NCI-H526 treated with DMSO at 0.1 percent for 48 hours (cell line): ENCODE data around the gene GRAMD2B.
"Not testable (repeated sequence)": the region's sequence is repeated elsewhere in the genome, so short reads cannot be mapped to it uniquely, and the experiment has no call there.

Source experiments
- DNase-seq: peaks from one replicate; lab custom pipeline; 2025; lab: John Stamatoyannopoulos, UW

Gene GRAMD2B

DNA sequence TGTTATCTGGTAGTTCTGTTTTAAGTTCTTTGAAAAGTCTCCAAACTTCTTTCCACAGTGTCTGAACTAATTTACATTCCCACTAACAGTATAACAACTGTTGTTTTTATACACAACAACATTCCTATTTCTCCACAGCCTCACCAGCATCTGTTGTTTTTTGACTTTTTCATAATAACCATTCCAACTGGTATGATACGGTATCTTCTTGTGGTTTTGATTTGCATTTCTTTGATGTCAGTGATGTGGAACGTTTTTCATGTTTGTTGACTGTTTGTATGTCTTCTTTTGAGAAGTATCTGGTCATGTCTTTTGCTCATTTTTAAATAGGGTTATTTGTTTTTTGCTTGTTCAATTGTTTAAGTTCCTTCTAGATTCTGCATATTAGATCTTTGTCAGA is 12.6 kb upstream of the GRAMD2B start:
- no peak for DNase-seq

DNA sequence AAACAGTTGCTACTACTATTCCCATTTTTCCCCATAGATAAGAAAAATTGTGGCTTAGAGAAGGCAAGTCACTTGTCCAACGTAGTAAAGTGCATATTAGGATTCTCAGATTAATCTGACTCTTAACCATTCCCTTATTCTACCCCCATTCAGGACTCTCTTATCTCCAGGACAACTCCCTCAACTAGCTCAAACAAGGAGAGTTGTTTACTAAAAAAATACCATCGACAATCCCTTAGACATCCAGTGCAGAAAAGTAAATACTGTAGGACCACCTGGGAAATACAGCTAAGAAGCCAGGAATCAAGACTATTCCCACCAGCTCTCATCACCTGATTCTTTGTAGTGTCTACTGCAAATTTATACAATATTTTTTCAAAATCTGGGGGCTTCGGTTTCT is 9.4 kb upstream of the GRAMD2B start:
- DNase-seq, result no peak

GRCh38 chr5:126414874-126415502 is 8.2 kb upstream of the GRAMD2B start:
- no peak for DNase-seq

- DNase-seq, result no peak
Observed at GRCh38 chr5:126415789-126416188, 7.4 kb upstream of the GRAMD2B start.

GRCh38 chr5:126416266-126416925 is 6.8 kb upstream of the GRAMD2B start:
- no peak for DNase-seq

GRCh38 chr5:126417178-126417577 is 6.0 kb upstream of the GRAMD2B start:
- no peak for DNase-seq

- no peak for DNase-seq
Observed at GRCh38 chr5:126419102-126419501, 4.1 kb upstream of the GRAMD2B start.

GRCh38 chr5:126428421-126428820 is 5.2 kb downstream of the GRAMD2B start:
- no peak for DNase-seq

GRCh38 chr5:126430631-126431030 is 7.4 kb downstream of the GRAMD2B start:
- DNase-seq, result no peak

DNA sequence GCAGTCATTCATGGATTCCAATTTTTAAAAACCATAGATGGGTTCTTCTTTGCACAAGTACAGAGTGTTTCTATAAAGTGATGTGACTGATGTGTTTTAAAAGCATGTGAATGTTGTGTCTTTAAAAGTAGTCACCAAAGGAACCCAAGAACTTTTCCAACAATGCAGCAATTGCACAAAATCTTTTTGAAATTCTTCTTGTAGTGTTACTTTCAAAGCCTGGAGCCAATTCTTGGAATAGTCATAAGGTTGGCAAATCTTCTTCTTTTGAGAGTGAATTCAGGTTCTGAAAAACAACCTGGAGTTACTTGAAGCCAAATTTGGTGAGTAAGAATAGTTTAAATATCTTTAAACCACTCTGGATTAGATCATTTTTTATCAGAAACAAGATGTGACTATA is 10.5 kb downstream of the GRAMD2B start:
- DNase-seq, result no peak

DNA sequence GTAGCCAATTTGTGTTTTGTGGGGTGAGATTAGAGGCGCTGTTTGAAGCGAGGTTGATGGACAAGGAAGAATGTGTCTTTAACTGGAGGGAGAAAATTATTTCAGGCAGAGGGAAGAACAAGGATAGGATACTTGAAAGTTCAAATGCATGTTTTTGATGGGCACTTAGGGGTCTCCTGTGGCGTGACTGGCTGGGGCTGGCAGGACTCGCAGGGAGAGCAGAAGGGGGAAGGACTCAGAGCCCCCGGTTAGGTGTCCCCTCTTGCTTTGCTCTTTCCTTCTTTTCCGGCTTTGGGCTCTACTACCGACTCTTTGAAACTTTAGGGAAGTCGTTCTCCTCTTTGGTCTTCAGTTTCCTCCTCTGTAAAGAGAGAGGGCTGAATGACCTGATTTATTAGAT is 12.1 kb downstream of the GRAMD2B start:
- no peak for DNase-seq

DNA sequence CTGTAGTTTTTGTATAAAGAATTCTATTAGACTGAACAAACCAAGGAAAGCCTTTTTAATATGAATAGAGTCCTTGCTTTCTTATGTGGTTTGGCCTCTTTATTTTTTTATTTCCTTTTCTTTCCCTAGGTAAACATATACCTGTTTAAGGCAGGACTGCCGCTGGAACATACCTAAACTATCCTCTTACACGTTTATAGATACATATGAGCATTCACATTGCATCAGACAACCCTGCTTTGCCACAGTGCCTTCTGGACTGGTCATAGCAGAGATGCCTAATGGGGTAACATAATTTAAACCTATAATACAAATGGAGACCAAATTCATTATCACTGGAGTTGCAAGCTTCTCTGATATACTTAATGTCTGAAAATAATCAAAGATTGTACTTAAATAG is 12.5 kb downstream of the GRAMD2B start:
- no peak for DNase-seq

DNA sequence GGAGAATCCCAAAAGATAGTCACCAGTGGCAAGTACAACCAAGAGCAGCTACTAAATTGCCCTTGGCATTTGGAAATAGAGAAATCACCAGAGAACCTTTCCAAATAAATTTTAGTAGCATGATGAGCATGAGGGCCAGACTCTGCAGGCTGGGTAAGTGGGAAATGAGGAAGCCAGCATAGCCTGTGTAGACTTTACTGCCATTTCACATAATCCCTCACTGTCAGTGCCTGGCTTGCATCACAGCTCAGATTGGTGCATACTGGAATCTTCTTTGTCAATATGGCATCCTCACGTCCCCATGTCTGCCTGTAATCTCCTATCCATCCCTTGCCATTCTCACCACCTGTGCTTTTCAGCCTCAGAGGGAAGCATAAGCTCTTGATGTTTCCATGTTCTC is 14.5 kb downstream of the GRAMD2B start:
- no peak for DNase-seq

DNA sequence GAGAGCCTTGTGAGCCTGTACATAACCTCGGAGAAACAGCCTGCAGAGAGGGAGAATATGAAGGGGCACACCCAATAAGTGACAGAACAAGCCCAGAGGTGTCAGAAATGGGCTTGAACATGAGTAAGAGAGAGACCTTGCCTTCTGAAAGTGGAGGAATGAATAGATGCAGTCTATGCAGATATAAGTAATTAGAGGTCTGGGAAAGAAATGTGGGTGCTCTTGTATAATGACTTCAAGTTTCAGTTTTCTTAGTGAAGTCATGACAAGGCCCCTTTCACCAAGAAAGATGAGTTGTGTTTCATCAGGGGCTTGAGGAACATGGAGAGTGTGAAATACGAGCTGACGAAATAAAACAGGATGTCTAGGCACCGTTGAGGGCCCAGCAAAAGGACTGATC is 15.1 kb downstream of the GRAMD2B start:
- DNase-seq, result no peak

GRCh38 chr5:126438868-126439267 is 15.7 kb downstream of the GRAMD2B start:
- no peak for DNase-seq

DNA sequence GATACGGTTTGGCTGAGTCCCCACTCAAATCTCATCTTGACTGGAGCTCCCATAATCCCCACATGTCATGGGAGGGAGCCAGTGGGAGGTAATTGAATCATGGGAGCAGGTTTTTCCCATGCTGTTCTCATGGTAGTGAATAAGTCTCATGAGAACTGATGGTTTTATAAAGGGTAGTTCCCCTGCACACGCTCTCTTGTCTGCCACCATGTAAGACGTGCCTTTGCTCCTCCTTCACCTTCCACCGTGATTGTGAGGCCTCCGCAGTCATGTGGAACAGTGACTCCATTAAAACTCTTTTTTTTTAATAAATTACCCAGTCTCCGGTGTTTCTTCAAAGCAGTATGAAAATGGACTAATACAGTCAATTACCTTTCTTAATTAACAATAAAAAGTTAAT is 16.5 kb downstream of the GRAMD2B start:
- DNase-seq, result not testable (repeated sequence)

GRCh38 chr5:126441230-126441629 is 18.0 kb downstream of the GRAMD2B start:
- DNase-seq, result no peak

DNA sequence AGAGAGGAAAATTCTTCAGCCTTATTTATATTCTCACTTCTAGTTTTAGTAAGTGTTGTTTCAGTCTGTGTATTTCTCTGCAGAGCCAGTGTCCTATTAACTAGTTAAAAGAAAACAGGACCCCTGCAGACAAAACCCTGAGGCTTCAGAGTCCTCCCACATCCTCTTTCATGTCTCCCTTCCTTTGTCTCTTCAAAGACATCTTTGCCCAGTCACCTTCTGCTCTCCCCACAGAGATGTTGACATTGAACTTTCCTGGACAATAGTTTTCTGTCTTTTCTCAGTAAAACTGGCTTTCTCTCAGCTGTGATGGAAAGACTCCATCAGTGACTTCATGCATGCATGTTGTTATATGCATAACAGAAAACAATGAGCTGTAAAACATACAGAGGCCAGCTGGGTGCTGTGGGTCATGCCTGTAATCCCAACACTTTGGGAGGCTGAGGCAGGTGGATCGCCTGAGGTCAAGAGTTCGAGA is 20.2 kb downstream of the GRAMD2B start:
- DNase-seq, result no peak

- DNase-seq, result no peak
Observed at GRCh38 chr5:126444137-126444536, 20.9 kb downstream of the GRAMD2B start.

DNA sequence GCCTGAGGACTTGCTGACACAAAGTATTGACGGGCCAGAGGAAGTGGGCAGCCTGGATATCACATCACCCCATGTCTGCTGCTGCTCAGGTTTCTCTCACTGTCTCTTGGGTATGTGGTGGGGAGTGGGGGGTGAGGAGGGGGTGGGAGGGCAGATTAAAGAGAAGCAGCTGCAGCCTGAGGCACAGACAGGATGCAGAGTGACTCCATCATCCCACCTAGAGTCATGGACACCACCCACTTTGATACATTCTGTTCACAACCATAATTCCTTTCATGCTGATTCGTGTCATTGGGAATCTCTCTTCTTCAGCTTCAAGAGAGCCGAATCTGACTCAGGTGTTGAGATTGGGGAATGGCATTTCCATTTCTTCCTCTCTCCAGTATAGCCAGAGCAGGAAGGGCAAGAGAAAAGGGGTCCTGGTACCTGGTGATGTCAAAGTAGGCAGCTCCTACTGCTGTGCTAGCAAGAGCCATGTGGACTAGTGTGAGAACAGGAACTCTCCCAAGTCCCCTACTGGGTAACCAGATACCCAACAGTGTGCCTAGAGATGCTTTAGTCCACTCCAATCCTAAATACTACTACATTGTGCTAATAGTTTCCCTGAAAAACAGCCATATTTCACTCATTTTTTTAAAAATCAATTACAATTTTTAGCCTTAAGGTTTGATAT is 22.4 kb downstream of the GRAMD2B start:
- no peak for DNase-seq

DNA sequence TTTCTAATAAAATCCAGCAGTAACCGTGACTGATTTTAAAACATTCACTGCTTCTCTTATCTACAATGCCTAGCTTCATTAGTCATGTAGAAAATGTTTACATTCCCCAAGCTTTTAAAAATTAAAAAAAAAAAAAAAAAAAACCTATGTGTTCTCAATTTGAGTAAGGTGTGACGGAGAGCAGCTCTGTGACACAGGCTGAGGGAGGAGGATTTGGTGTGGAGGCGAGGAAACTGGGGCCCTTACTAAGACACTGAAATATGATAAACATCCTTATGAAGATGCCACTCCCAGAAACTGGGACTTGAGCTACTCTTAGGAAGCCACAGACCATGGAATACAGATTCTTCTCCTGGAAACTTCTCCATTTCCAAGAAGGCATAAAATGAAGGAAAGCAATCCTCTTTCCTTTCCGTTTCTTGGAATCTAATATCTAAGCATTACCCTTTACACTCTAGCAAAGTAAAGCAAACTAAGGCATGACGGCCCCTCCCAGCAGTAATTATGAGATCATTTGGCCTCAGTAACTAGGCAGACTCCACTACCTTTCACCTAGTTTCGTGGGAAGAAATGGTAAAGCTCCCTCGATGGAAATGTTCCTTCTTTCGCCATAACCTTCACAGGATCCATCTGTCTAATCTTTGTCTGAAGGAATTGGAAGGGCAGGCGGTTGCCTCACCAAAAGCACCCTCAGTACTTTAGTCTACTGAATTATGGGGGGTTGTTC is 23.5 kb downstream of the GRAMD2B start:
- no peak for DNase-seq

DNA sequence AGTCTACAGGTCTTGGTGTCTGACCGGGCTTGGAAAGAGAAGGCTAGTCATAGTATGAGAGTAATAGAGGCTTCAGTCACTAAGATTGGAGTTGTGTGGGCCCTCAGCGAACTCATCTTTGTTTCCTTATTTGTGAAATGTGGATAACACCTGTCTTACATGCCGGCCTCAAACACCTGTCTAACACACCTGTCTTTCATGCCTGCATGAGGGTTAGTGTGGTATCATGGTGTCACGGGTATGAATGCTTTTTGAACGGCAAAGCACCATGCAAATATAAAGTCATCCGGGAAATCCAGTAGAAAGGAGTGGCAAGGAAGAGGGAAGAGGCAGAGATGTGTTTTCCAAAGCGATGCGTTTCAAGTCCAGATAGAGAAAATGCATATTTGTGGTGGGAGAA is 25.5 kb downstream of the GRAMD2B start:
- peak; percentile 47 for DNase-seq
